Measurements from ENCODE around the gene AFTPH.

- TF ChIP-seq, protein P1, sequence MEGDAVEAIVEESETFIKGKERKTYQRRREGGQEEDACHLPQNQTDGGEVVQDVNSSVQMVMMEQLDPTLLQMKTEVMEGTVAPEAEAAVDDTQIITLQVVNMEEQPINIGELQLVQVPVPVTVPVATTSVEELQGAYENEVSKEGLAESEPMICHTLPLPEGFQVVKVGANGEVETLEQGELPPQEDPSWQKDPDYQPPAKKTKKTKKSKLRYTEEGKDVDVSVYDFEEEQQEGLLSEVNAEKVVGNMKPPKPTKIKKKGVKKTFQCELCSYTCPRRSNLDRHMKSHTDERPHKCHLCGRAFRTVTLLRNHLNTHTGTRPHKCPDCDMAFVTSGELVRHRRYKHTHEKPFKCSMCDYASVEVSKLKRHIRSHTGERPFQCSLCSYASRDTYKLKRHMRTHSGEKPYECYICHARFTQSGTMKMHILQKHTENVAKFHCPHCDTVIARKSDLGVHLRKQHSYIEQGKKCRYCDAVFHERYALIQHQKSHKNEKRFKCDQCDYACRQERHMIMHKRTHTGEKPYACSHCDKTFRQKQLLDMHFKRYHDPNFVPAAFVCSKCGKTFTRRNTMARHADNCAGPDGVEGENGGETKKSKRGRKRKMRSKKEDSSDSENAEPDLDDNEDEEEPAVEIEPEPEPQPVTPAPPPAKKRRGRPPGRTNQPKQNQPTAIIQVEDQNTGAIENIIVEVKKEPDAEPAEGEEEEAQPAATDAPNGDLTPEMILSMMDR (IDR thresholded peaks at IDR 0.05; ENCODE audit: low read depth, low read length, poor library complexity, severe bottlenecking): no peak
- TF ChIP-seq EZH2phosphoT487 (IDR thresholded peaks at IDR 0.05; ENCODE audit: borderline replicate concordance, low read length): no peak
These were observed 91.9 kb downstream of the AFTPH start for GRCh38 chr2:64615844-64616536.
